ENCODE results near the gene C3orf18. TPM values are rescaled to one million over a fixed set of nuclear protein-coding genes. Genes with fewer than 3 reads are reported as not detected.

The C3orf18 gene
- total RNA-seq, 1 donor from 2014 or later: 8.5 TPM

DNA sequence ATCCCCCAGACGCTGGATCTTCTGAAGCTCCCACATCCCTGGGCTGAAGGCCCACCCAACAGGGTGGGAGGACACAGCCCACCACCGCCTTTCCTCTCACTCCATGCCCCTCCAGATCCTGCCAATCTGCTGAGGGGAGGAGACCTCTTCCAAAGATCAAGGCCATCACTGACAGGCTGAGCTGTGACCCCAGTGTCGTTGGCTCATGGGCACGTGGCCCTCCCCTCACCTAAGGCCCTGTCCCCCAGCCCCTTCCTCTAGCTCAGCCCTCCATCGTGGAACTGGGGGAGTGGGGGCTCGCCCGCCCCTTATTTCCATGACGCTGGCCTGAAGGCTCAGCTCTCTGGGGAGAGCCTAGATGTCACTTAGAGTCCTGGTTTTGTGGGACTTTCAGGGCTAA, 10.4 kb downstream of the C3orf18 start:
- H3K4me1 ChIP-seq: no peaks in the 10 kb centered on the region
- DNase-seq (ENCODE audit: low spot score): no peak
- Mint-ChIP-seq H3K4me1 (peaks cover 10% of the 10 kb centered on the region), H3K27me3 (ENCODE audit: insufficient read depth, low read depth) (peaks cover 14% of the 10 kb centered on the region), H3K27ac (no peak overlapping the region), H3K4me3 (no peak overlapping the region), H3K9me3 (no peaks in the 10 kb centered on the region), H3K36me3 (no peaks in the 10 kb centered on the region)
- no peaks in the 10 kb centered on the region for H3K27me3 ChIP-seq
- H3K27ac ChIP-seq: no peak overlapping the region
- no peaks in the 10 kb centered on the region for H4K20me1 ChIP-seq (ENCODE audit: low read depth)
- no peaks in the 10 kb centered on the region for H3K36me3 ChIP-seq
- no peak overlapping the region for H3K4me2 ChIP-seq
- TF ChIP-seq CTCF (IDR thresholded peaks at IDR 0.05) (no peak), EZH2 (IDR thresholded peaks at IDR 0.05) (no peak), EZH2phosphoT487 (IDR thresholded peaks at IDR 0.05) (no peak)
- H3K9ac ChIP-seq: no peak overlapping the region
- no peaks in the 10 kb centered on the region for H3F3A ChIP-seq (ENCODE audit: low read depth)
- H3K9me3 ChIP-seq (ENCODE audit: low read depth): no peaks in the 10 kb centered on the region
- H3K79me2 ChIP-seq (ENCODE audit: low read depth): no peaks in the 10 kb centered on the region
- no peak overlapping the region for H3K4me3 ChIP-seq
- H2AFZ ChIP-seq (replicated peaks): no peak overlapping the region

- Mint-ChIP-seq H3K4me1 (peaks cover 17% of the 10 kb centered on the region), H3K9me3 (no peaks in the 10 kb centered on the region), H3K4me3 (no peak overlapping the region), H3K36me3 (no peaks in the 10 kb centered on the region), H3K27me3 (ENCODE audit: insufficient read depth, low read depth) (peaks cover 17% of the 10 kb centered on the region), H3K27ac (peak overlapping the region; percentile 66)
- Histone ChIP-seq H3K79me2 (ENCODE audit: low read depth) (no peaks in the 10 kb centered on the region), H3K27me3 (no peaks in the 10 kb centered on the region), H2AFZ (replicated peaks) (no peak overlapping the region), H3K27ac (no peak overlapping the region), H4K20me1 (ENCODE audit: low read depth) (no peaks in the 10 kb centered on the region), H3K4me1 (no peaks in the 10 kb centered on the region), H3K4me3 (no peak overlapping the region), H3K9ac (no peak overlapping the region), H3K4me2 (no peak overlapping the region), H3F3A (ENCODE audit: low read depth) (no peaks in the 10 kb centered on the region), H3K9me3 (ENCODE audit: low read depth) (no peaks in the 10 kb centered on the region), H3K36me3 (no peaks in the 10 kb centered on the region)
- no peak for DNase-seq (ENCODE audit: low spot score)
- TF ChIP-seq EZH2phosphoT487 (IDR thresholded peaks at IDR 0.05): no peak
- TF ChIP-seq CTCF (IDR thresholded peaks at IDR 0.05): no peak
- no peak for TF ChIP-seq EZH2 (IDR thresholded peaks at IDR 0.05)
Observed at GRCh38 chr3:50554553-50554952, 13.0 kb downstream of the C3orf18 start.

GRCh38 chr3:50552598-50552997, 14.9 kb downstream of the C3orf18 start:
- no peak for DNase-seq (ENCODE audit: low spot score)
- Histone ChIP-seq H3K4me3 (no peak overlapping the region), H3K36me3 (no peaks in the 10 kb centered on the region), H3K9ac (no peak overlapping the region), H4K20me1 (ENCODE audit: low read depth) (no peaks in the 10 kb centered on the region), H3K4me2 (no peak overlapping the region), H3K79me2 (ENCODE audit: low read depth) (no peaks in the 10 kb centered on the region), H3K27ac (no peak overlapping the region), H3K4me1 (no peaks in the 10 kb centered on the region), H2AFZ (replicated peaks) (no peak overlapping the region), H3F3A (ENCODE audit: low read depth) (no peaks in the 10 kb centered on the region), H3K9me3 (ENCODE audit: low read depth) (no peaks in the 10 kb centered on the region), H3K27me3 (no peaks in the 10 kb centered on the region)
- peaks cover 17% of the 10 kb centered on the region for H3K27me3 Mint-ChIP-seq (ENCODE audit: insufficient read depth, low read depth)
- peak overlapping the region; percentile 79 for H3K27ac Mint-ChIP-seq
- H3K36me3 Mint-ChIP-seq: no peaks in the 10 kb centered on the region
- H3K4me3 Mint-ChIP-seq: no peak overlapping the region
- TF ChIP-seq EZH2phosphoT487 (IDR thresholded peaks at IDR 0.05) (no peak), CTCF (IDR thresholded peaks at IDR 0.05) (no peak), EZH2 (IDR thresholded peaks at IDR 0.05) (no peak)
- no peaks in the 10 kb centered on the region for H3K9me3 Mint-ChIP-seq
- peaks cover 9% of the 10 kb centered on the region for H3K4me1 Mint-ChIP-seq

Measured in neural progenitor cell (in vitro differentiated cells).